NCI-H1105 treated with DMSO at 0.1 percent for 48 hours (cell line): ENCODE results near the gene ANKRD49.
"Not testable (repeated sequence)": the region's sequence is repeated elsewhere in the genome, so short reads cannot be mapped to it uniquely, and the experiment has no call there.

ENCODE experiments used
- DNase-seq: peaks from one replicate; lab custom pipeline; 2025; lab: John Stamatoyannopoulos, UW

The ANKRD49 gene, protein sequence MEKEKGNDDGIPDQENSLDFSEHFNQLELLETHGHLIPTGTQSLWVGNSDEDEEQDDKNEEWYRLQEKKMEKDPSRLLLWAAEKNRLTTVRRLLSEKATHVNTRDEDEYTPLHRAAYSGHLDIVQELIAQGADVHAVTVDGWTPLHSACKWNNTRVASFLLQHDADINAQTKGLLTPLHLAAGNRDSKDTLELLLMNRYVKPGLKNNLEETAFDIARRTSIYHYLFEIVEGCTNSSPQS

DNA sequence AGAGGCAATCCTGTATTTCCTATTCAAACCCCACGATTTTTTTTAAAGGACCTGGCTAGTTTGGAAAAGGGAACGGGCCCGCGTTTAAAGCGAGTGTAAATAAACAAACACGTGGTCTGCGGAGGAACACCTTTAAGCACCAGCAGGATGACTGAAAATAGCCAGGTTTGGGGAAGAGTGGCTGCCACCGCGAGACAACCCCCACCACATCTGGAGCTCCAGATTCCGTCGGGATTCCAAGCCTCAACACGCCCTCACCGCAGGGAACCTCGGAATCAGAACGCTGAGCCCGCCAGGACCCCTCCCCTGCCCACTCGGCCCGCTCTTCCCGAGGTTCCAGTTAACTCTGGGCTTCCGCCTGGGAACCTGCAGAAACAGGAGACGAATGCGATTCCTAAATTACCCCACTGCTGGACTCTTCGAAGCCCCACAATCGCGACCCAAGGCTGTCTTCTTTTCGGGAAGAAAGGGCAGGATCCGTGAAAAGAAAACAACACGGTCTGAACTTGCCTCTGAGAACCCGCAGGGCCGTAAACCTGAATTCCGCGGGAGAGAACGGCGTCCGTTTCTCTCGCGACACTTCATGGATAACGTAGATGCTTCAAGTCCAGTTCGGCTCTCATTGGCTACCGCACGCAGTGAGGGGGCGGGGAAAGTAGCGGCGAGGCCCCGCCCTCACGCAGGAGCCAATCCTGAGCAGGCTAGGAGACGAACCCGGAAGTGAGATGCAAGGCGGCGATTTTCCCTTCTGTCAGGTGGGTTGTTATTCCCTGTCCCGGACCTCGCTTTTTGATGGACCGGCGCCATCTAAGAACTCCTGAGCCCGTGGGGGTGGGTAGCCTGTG lies at the start of gene ANKRD49, which contains the start of gene MRE11:
Gene ANKRD49, plus strand, starts transcription at position 704 of the 845 bp plus-strand sequence. CDS start 2,710 bp downstream, outside the sequence.
Gene MRE11, minus strand, starts transcription at position 564 of the 845 bp plus-strand sequence. CDS start 1,043 bp downstream, outside the sequence.
- DNase-seq, result peak; percentile 98

DNA sequence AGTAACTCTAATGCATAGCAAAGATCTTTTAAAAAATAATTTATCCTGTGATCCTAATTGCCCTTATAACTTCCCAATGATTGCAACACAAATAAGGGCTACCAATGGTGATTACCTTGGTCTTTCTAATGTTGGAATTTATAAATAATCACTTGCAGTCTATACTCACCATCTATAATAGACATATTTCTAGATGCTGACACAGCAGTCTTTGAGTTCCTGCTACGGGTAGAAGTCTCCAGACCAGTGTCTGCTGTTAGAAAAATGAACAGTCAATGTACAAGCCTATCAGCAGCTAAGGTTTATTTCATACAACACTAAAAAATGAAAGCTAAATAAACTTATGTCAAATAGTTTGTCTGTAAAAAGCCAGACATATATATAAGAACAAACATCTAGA lies 48.1 kb upstream of the ANKRD49 start:
- no peak for DNase-seq

- no peak for DNase-seq
These were observed 46.6 kb upstream of the ANKRD49 start for GRCh38 chr11:94447149-94447548.

DNA sequence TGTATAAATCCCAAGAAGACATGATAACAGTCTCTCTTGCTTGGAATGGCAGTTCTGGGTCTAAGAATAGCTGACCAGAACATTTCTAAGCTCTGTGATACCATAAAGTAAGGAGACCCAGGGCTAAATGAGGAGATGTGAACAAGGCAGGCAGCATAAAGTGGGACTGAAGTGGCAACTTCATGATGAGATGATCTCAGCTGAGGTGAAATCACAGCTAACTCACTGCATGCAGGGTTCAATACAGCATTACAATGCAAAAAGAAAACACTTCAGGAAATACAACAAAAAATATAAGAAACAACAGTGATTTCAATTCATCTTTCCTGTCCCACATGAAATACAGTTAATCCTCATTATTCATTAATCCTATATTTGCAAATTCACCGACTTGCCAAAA lies 44.8 kb upstream of the ANKRD49 start:
- DNase-seq, result no peak

GRCh38 chr11:94449437-94449836 lies 44.3 kb upstream of the ANKRD49 start:
- DNase-seq, result no peak

DNA sequence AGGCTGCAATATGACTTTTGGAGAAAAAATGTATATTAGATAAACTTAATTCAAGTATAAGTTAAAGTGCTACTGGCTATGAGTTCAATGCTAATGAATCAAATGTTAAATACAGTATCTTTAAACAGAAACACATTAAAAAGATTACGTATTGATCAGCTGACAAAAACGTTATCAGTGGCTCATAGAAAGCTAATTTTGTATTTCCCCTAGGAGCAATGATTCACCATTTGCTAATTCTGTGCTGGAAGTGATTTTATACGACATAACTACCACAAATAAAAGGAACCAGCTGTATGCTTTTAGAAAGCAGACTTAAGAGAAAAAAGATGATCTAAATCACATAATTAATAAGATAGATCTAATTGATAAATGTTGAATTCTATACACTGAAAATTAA lies 43.7 kb upstream of the ANKRD49 start:
- no peak for DNase-seq

DNA sequence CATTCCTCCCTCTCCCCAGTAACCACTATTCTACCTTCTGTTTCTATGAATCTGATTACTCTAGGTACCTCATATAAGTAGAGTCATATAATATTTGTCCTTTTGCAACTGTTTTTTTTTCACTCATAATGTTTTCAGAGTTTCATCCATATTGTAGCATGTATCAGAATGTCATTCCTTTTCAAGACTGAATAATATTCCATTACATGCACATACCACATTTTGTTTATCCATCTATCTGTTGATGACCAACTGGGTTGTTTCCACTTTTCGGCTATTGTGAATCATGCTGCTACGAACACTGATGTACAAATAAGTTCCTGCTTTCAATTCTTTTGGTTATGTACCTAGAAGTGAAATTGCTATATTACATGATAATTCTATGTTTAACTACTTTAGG lies 40.8 kb upstream of the ANKRD49 start:
- DNase-seq, result no peak

DNA sequence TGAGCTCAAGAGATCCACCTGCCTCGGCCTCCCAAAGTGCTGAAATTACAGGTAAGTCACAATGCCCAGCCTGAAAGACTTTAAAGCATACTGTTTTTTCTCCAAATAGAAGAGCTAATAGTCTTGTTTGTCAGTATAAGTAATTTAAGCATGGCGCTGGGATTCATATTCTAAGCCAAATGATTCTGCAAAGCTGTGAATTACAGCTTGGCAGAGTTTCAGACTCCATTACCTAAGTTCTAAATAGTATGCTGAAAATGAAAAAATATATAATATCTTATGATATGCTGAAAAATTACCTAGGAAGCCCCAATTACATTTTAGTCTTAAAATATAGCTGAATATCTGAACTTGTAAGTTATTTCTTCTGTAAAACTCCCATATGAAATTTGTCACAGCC lies 39.5 kb upstream of the ANKRD49 start:
- DNase-seq, result no peak

DNA sequence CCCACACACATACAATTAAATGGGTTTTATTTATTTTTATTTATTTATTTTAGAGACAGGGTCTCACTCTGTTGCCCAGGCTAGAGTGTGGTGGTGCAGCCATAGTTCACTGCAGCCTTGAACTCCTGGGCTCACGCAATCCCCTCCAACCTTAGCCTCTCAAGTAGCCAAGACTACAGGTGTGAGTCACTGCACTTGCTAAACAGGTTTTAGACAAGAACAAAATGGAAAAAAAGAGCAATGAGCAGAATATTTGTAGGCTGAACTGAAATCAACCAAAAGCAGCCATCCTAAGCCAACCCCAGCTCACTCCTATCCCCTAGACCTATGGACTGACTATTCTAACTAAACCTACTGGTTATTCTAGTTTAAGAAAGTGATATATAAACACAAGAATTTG lies 37.9 kb upstream of the ANKRD49 start:
- DNase-seq, result no peak

- no peak for DNase-seq
These were observed 36.4 kb upstream of the ANKRD49 start for GRCh38 chr11:94457118-94458029.

DNA sequence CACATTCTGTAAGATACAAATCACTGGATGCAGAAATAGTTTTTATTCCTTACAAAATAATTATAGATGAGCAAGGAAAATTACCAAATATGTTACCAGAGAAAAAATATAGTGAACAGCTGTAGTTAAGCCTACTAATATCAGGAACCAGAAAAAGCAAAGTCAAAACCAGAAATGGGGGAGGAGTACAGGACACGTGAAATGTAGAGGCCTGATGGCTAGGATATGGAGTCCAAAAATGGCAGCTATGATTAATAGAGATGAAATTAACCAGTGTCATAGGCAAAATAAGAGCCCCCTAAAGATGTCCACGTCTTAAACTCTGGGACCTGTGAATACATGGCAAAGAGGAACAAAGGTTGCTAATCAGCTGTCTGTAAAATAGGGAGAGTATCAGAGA lies 34.2 kb upstream of the ANKRD49 start:
- DNase-seq, result no peak

DNA sequence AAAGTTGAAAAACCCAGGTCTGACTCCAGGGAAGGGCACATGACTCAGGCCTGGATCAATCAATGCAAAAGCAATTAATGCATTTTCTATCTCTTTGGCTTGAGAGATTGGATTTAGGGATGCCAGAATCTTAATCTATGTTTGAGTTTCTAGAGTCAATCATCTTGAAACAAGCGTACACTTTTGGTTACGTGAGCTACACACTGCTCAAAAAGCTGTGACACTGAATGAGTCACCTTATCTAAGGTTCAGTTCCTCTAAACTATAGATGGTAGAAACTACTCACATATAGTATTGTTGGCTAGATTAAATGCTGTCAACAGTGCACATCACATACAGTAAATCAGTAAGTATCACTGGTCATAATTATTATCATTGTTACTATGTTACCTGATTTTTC lies 24.4 kb upstream of the ANKRD49 start:
- DNase-seq, result no peak

- DNase-seq, result no peak
These were observed 20.6 kb upstream of the ANKRD49 start for GRCh38 chr11:94472916-94473799.

DNA sequence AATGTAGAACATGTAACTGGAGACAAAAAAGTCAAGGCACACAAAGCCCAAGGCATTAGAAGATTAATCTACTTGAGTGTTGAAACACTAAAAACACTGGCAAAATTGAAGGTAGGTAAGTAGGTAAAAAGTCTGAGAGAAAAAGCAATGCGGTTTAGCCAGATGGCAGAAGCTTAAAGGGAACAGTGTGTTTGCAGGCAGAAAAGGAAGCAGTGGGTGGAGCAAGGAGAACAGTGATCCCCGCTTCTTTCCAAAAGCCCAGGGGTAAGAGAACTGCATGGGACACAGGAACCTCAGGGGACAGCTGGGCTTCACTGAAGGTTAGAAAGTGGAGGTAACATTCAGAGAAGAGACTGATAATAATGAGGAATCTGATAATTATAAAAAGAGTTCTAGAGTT lies 16.2 kb upstream of the ANKRD49 start:
- DNase-seq, result no peak

DNA sequence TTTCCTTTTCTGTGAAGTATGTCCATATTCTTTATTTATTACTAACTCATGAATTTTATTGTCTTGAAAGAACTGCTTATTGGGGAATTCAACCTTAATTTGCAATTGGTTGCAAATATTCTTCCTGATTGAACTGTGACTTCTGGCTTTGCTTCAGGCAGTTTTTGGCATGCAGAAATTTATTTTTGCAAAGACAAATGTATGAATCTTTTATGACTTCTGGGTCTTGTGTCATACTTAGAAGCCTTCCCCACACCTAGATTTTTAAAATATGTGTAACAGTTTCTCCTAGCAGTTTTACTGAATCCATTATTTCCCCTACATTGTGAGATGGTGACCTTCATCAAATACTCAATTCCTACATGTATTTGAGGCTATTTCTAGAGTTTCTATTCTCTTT lies 12.4 kb upstream of the ANKRD49 start:
- DNase-seq, result no peak

- DNase-seq, result no peak
These were observed 7.7 kb upstream of the ANKRD49 start for GRCh38 chr11:94486068-94486467.

DNA sequence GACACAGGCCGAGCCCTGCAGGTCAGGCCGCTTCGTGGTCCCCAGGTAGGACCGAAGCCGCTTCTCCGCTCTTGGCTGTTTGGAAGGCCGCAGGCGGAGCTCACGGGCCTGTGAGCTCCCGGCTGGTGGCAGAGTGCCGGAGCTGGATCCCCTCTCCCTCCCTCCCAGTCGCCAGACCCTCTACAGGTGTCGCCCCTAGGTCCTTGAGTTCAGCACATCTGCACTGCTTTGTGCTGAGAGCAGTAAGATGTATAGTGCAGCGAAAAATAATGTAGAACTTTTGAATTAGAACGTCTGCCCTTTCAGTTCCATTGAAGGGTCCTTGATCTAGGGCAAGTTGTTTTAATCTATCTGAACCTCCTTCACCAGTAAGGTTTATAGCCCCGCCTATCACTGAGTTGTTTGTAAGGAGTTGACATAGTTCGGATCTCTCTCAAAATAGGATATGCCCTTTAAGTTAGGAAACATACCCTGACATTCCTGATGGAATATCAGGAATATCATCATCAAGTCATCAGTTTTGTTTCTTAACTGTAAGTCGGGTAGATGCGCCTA lies 419 bp downstream of the ANKRD49 start:
- DNase-seq, result no peak

GRCh38 chr11:94500181-94500580 lies 6.4 kb downstream of the ANKRD49 start:
- no peak for DNase-seq

DNA sequence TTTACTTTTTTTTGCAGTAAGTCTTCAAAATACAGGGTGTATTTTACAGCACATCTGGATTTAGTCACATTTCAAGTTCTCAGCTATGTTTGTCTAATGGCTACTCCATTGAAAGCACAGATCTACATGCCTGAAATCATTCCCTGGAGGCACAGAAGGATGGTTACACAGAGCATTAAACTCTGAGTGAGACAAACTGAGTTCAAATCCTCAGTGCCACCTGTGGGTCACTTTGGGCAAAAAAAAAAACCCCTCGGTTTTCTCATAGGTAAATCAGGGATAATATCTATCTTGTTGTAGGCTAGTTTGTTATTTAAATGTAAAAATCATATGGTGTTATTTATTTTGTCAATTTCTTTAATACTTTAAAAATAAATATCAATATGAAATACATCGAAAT lies 7.7 kb downstream of the ANKRD49 start:
- no peak for DNase-seq

GRCh38 chr11:94504689-94505293 lies 11.0 kb downstream of the ANKRD49 start:
- peak; percentile 55 for DNase-seq

DNA sequence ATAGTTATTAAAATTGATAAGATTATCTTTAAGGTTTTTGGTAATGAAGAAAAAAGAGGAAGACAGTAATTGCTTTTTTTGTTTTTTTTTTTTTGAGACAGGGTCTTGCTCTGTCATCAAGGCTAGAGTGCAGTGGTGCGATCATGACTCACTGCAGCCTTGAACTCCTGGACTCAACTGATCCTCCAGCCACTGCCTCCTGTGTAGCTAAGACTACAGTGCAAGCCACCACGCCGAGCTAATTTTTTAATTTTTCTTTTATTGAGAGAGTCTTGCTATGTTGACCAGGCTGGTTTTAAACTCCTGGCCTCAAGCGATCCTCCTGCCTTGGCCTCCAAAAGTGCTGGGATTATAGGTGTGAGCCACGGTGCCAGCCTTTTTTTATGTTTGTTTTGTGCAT lies 12.7 kb downstream of the ANKRD49 start:
- DNase-seq, result not testable (repeated sequence)
